Measurements from ENCODE around the gene IFI27.
"Not testable (repeated sequence)": the region's sequence is repeated elsewhere in the genome, so short reads cannot be mapped to it uniquely, and the experiment has no call there.

IFI27 gene

DNA sequence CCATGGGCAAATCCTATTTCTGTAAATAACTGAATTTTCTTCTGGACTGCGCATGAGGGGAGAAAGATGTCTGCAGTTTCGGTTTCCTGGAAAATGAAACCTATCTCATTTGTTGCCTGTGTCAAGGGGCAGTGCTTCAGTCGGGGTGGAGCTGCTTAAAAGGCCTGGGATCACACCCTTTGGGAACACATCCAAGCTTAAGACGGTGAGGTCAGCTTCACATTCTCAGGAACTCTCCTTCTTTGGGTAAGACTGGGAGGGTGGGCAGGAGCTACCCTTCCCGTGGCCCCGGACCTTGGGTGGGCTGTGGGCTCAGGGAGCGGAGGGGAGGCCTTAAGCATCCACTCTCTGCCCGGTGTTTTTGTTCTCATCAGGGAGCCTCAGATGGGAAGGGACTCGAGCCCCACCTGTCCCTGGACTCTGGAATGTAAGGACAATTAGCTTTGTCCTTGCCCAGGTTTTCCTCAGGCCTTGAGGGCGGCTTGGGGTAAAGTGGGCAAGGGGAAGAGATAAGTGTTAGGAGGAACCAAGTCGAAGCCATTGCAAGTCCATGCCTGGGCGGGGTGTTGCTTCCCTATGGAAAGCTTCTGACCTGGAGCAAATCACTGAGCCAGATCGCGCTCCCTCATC is at the start of gene IFI27:
Gene IFI27 (plus strand): TSS at position 185 of the 630 bp plus-strand sequence.
- no peak for DNase-seq

DNA sequence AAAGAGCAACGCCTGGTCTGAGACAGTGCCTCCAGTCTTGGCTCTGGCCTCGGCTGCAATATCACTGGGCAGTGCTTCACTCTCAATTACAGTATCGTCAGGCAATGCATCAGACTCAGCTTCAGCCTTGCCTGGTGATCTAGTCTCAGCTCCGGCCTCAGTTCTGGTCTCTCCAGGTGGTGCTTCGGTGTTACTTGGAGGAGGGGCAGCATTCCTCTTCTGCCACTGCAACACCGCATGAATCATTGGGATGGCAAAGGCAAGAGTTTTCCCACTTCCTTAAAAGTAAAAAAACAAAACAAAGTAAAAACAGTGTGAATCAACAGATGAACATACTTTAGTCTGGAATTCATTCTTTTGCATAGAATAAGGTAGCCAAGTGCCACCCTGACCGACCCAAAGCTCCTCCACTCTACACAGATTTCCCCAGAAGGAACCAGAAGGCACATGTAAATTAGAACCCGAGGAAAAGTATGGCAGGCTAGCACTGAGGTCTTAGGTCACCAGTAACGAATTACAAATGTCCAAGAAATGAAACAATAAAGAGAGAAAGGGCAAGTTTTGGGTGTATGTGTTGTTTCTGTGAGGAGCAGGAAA is 48.1 kb upstream of the IFI27 start:
- no peak for DNase-seq

DNA sequence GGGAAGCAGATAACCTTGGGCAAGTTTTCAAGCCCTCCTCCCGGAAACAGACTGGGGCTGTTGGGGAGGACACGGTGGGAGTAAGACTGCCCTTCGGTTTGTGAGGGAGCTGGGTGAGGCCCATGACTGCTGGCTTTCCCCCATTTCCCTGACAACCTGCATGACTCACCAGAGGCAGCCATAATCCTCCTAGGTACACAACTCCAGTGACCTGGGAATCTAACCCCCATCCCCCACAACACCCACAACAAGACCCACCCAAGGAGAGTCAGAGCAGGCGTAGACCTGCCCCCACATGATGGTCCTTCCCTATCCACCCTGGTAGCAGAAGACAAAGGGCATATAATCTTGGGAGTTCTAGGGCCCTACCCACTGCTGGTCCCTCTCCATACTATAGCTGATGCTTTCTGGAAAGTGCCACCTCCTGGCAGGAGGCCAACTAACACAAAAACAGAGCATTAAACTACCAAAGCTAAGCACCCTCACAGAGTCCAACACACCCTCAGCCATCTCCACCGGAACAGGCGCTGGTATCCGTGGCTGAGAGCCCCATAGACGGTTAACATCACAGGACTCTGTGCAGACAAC is 44.4 kb upstream of the IFI27 start:
- DNase-seq = no peak

DNA sequence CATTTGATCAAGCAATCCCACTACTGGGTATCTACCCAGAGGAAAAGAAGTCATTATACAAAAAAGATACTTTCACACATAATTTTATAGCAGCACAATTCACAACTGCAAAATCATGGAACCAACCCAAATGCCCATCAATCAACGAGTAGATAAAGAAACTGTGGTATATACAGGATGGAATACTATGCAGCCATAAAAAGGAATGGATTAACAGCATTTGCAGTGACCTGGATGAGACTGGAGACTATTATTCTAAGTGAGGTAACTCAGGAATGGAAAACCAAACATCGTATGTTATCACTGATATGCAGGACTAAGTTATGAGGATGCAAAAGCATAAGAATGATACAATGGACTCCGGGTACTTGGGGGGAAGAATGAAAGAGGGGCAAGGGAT is 38.5 kb upstream of the IFI27 start:
- not testable (repeated sequence) for DNase-seq

DNA sequence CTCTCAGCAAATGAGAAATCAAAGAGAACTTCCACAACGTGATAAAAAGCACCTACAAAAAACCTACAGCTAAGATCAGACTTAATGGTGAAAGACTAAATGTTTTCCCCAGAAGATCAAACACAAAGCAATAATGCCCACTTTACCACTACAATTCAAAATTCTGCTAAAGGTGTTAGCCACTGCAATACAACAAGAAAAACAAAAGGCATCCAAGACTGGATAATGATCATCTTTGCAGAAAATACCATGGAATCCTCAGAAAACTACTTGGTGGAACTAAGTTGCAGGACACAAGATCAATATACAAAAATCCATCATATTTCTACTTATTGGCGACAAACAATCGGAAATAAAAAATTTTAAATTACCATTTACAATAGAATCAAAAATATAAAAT is 36.0 kb upstream of the IFI27 start:
- DNase-seq = no peak

DNA sequence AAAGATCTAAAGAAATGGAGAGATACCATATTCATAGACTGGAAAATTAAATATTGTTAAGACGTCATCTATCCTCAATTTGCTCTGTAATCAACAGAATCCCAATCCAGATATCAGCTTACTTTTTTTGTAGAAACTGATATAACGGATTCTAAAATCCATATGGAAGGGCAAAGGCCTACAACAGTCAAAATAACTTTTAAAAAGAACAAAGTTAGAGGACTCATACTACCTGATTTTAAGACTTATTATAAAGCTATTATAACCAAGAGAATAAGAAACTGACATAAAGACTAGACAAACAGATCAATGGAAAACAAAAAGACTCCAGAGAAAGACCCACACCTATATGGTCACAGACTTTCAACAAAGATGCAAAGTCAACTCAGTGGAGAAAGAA is 35.5 kb upstream of the IFI27 start:
- DNase-seq = no peak

DNA sequence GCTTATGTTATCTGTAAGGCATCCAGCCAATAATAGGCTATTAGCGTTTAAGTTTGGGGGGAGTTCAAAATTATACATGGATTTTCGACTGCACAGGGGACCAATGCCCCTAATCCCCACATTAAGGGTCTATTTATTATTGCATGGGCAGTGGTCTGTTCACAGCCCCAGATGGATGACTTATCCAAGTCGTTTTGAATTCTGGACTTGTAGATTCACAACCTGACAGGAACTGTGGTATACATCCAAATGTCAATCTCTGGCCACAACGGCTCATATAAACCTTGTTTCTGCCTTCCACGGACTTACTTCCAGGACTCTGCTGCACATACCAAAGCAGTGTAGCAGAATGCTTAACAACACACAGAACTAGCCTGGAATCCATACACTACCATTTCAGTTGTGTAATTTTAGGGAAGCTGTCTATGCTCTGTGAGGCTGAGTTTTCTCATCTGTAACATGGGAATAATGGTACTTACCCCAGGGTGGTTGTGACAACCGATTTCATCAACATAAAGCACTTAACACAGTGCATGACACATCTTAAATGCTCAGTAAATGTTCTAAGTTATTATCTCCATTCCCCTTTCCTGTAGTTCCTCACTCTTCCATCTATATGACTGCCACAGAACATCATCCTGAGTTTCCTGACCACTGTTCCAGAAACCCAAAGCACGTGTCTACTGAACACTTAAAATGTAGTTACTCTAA is 33.3 kb upstream of the IFI27 start:
- no peak for DNase-seq

DNA sequence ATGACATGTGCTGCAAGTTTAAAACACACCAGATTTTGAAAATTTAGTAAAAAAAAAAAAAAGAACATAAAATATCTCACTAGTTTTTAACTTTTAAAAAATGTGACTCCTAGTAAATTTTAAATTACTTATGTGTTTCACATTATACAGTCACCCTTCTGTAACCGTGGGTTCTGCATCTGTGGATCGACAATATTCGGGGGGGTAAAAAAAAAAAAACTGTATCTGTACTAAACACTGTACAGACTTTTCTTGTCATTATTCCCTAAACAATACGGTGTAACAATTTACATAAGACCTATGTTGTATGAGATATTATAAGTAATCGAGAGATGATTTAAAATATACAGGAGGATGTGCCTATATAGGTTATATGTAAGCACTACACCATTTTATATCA is 32.7 kb upstream of the IFI27 start:
- DNase-seq = no peak

DNA sequence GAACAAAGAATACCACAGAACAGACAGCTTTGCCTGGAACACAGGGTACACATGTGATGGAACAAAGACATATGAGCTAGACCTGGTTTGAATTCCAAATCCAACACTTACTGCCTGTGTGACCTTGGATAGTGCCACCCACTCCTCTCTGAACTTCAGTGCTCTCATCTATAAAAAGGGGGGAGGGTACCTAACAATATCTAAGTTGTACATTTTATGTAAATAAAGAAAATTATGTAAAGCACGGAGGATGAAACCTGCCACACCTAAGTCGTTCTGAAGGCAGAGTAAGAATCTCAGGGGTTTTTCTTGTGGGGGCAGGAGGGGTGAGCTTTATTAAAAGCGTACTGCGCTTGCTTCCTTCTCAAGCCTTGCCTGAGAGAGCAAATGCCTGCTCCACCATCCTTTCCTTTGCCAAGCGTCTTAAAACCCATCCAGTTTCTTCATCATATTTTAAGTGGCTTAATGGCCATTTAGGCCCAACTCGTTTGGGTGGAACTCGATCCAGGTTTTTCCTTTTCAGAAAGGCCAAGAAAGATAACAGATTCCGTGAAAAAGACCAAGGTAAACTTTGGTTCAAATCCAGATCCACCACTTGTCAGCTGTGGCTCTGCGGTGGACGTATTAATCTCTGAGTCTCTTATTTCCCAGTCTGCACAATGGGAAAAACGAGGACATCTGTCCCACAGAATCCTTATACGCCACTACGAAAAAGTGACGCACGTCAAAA is 30.5 kb upstream of the IFI27 start:
- DNase-seq = peak in 1 of 2 donors; percentile 38

DNA sequence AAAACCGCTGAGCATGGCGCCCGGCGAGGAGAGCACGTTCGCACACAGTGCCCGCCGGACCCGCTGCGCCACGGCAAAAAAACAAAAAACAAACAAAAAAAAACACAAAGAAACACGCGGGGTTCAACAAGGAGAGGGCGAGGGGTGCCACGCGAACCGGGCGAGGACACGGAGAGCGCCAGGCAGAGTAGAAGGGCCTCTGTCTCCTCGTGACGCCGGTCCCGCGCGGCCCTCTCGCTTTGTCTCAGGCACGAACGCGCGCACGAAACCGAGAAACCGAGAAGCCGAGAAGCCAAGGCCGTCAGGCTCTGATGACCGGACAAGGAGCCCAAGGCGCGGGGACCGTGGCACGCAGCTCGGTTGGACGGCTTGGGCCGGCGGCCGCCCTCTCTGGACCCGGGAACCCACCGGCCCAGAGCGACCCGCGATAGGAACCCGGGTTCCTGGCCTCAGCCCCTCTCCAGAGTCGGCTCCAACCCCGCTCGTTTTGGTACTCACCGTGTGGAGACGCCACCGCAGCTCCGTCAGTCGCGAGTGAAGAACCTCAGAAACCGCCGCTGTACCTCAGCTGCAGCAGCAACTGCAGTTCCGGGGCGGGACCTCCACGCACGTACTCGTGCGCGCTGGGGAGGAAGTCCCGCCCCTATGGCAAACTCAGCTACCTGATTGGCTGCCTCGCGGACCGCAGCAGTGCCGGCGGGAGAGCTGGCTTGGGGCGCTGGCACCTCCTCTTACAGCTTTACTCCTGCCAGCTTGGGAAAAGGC is 29.7 kb upstream of the IFI27 start, which contains the start of the genes DDX24 and IFI27L1:
Gene DDX24 (minus strand): TSS at position 582 of the 765 bp plus-strand sequence. CDS start 1,460 bp downstream, outside the sequence.
Gene IFI27L1 (plus strand): TSS at position 690 of the 765 bp plus-strand sequence. CDS start 15,628 bp downstream, outside the sequence.
- DNase-seq = peak; percentile 97

DNA sequence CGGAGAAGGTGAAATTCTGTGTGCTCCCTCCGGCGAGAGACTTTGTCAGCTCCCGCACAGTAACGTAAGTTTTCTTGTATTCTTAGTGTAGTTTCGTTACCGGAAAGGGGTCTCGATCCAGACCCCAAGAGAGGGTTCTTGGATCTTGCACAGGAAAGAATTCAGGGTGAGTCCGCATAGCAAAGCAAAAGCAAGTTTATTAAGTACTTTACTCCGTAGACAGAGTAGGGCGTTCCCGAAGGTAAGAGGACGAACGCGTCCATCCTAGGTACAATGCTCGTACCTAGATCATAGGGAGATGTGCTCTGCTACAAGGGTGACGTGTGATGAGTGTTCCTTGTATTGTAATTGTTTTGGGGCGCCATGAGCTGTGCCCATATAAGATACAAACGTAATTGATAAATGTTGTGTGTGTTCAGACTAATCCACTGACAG is 29.1 kb upstream of the IFI27 start:
- no peak for DNase-seq

DNA sequence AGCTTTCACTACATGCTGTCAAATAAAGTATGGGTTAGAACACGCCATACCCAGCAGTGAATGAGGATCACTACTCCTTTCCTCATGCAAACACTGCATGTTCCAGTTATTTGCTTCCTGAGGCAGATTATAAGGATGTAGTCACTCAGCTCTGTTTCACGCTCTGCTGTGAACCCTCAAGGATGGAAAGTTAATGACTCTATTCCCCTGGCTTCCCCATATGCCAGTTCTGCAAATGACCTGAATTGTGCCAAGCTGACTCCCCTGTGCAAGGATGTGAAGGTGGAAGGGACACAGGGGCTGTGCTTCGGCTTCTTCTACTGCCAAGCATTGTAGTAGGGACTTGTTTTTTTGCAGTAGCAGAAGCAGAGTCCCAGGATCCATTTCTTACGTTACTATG is 22.6 kb upstream of the IFI27 start:
- DNase-seq = no peak

DNA sequence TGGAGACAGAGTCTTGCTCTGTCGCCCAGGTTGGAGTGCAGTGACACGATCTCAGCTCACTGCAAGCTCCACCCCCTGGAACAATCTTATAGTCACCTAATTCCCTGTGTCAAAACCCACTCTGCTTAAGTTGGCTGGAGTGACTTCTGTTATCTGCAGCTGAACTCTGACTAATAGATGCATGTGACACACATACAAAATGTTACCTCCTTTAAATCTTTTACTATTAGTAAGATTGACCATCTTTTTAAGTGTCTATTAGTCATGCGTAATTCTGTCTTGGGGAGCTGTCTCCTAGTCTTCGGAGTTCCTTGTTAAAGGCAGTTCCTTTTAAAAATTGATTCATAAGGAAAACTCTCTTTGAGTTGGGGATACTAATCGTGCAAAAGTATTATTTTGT is 22.0 kb upstream of the IFI27 start:
- DNase-seq = no peak

DNA sequence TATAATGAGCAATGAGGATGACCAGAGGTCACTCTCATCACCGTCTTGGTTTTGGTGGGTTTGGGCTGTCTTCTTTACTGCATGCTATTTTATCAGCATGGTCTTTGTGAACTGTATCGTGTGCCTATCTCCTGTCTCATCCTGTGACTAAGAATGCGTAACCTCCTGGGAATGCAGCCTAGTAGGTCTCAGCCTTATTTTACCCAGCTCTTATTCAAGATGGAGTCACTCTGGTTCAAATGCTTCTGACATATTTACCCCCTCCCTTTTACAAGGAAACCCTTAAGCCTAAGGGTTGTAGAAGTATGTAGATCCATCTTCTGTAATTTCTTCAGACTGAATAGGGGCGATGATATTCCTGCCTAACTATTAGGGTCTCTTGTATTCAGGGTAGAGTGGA is 21.1 kb upstream of the IFI27 start:
- no peak for DNase-seq

DNA sequence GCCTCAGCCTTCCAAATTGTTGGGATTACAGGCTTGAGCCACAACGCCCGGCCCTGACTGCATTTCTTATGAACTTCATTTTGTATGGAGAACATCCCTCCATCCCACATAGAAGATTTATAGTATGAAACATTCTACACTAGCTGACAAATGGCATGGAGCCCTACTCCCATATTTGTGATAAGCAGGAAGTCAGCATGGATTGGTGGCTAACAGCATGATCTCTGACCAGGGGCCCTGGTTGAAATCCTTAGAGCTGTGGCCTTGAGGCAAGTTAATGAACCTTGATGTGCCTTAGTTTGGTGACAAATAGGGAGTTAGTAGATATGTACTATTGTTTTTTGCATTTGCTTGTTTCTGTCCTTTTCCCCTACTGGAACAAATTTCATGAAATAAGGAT is 17.1 kb upstream of the IFI27 start:
- DNase-seq = no peak

DNA sequence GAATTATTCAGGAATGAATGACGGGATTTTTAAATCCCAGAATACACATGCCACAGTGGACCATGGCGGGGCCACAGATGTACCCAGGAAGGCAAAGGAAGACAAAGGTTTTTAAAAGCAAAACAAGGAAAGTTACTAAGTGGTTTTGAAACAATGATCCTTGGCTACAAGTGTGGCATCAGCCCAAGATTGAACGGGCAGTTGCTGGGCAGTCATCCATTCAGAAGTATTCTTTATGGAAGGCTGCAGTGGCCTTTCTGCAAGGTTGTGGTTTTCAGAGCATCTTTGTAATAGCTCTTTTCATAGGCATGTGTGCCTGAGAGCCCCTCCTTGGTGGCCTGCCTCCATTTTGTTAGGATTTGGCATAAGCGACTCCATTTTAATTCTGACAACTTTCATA is 13.4 kb upstream of the IFI27 start:
- DNase-seq = no peak

DNA sequence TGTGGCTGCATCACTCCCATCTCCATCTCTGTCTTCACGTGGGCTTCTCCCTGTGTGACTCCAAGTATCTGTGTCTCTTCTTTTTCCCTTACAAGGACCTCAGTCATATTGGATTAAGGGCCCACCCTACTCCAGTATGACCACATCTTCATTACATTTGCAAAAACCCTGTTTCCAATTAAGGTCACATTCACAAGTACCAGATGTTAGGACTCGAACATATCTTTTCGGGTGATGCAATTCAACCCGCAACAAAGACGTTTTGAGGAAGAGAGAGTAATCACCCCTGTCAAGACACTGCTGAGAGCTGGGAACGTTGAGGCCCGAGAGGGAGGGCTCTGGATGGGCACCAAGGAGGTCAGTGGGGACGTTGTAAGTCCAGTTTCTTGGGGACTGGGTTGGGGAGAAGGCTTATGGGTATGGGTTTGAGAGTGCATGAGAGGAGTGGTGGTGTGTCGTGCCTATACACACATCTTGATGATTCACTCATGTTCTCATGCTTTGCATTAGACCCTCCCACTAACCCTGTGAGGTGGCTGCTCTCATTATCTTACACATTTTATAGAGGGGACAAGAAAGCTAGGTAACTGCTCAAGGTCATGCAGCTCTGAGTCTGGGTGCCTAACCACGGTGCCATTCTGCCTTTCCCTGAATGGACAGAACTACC is 12.1 kb upstream of the IFI27 start:
- no peak for DNase-seq

DNA sequence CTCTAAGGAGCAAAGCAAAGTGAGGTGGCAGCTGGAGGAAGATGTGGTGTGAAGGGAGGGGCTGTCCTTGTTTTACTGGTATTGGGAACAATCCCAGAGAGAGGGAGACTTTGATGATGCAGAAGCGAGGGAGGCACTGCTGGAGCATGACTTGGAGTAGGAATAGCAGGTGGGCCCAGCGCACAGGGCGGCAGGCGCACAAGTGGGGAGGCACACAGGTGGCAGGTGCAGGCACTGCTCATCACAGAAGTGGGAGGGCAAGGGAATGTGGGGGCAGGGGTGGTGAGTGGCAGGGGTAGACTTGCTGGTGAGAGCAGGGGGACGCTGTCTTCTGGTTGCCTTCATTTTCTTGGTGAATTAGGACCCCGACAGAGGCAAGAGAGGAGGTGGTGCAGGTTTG is 11.5 kb upstream of the IFI27 start:
- DNase-seq = no peak

DNA sequence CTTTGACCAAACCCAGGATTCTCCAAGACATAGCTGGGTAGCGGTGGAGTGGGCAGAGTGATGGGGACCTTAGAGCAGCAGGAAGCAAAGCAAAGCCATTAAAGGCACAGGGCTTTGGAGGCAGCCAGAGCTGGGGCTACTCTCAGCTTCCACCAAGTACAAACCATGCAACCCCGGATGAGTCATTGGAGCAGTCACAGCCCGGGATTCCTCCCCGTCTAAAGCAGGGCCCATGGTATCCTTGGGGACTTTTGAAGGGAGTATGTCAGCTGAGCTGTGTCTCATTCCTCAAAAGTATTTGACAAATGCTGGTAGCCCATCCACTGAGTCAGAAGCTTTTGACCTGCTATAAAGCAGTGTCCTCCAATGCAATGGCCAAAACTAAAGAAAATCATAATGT is 9.7 kb upstream of the IFI27 start:
- DNase-seq = no peak

DNA sequence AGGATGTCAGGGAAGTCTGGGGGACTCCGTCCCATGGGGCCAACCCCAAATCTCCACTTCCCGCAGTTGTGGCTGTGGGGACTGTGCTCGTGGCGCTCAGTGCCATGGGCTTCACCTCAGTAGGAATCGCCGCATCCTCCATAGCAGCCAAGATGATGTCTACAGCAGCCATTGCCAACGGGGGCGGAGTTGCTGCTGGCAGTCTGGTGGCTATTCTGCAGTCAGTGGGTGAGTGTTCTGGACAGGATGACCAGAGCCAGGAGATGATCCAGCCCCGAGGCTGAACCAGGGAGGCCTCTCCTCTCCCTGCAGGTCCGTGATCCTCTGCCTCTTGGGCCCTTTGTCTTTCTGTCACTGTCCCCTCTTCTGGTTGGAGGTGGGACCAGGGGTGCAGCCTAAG is 8.8 kb upstream of the IFI27 start:
- DNase-seq = no peak

DNA sequence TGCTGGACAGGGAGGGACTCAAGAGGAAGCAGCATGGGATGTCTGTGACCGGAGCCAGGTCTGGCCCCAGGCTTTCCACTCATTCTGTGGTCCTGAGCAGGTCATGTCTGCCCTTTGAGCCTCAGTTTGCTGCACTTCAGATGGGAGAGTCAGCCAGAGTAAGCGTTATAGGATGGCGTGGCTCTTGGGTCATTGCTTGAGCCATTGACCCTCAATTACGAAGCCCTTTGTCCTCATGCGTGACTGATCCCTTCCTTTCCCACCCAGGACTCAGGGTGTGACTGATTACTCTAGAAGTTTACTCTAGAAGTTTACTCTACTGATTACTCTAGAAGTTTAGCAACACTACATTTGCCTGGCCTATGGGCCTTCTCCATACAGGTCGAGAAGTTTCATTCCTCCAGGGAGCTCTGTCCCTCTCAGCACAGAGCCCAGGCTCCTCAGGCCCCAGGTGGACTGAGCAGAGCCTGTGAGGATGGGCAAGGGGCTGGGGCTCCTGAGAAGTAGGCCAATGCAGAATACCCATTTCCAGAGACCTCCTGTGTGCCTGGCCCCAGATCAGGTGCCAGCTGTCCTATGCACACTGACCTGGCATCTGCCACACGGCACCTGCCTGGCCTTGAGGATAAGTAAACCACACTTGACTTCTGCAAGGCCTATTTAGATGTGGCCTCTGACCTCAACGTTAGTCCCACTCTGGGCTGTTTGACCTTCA is 7.6 kb upstream of the IFI27 start:
- no peak for DNase-seq
